Osteoblast (primary cell): ENCODE data around the gene DLGAP1. TPM values are rescaled to one million over a fixed set of nuclear protein-coding genes. Genes with fewer than 3 reads are reported as not detected.

Source experiments
- DNase-seq: peaks from one replicate; pipeline ENCODE4 v3.0.0; 2011; ENCODE audit warnings: low spot score, mixed read lengths; ENCODE audit not compliant: insufficient read length; ENCODE audit errors: missing footprints
- H2AFZ ChIP-seq: 2 replicates; pipeline ENCODE4 v1.6.0; 2011; ENCODE audit warnings: mild to moderate bottlenecking, low read length
- H3K27ac ChIP-seq: 2 replicates; pipeline ENCODE4 v1.5.1; 2011; ENCODE audit warnings: mild to moderate bottlenecking, low read depth, low read length, moderate library complexity
- H3K27me3 ChIP-seq: 2 replicates; pipeline ENCODE4 v1.6.0; 2012; ENCODE audit warnings: mild to moderate bottlenecking, control low read depth, inconsistent platforms, low read length, moderate library complexity; ENCODE audit not compliant: insufficient read depth
- H3K36me3 ChIP-seq: 2 replicates; pipeline ENCODE4 v1.5.1; 2011; ENCODE audit warnings: mild to moderate bottlenecking, low read length, control low read depth, moderate library complexity; ENCODE audit not compliant: insufficient read depth
- H3K4me1 ChIP-seq: 2 replicates; pipeline ENCODE4 v1.5.1; 2011; ENCODE audit warnings: mild to moderate bottlenecking, low read length, control low read depth, moderate library complexity; ENCODE audit not compliant: insufficient read depth
- H3K4me2 ChIP-seq: 2 replicates; pipeline ENCODE4 v1.6.0; 2011; ENCODE audit warnings: mild to moderate bottlenecking, low read length; ENCODE audit not compliant: insufficient read depth
- H3K4me3 ChIP-seq: fragments of 200-600 bp; sonication (generic); 3 replicates; pipeline ENCODE4 v1.5.1; 2012; ENCODE audit warnings: mild to moderate bottlenecking, low read length, inconsistent platforms; ENCODE audit not compliant: insufficient read depth
- H3K79me2 ChIP-seq: 2 replicates; pipeline ENCODE4 v1.6.0; 2012; ENCODE audit warnings: mild to moderate bottlenecking, low read length, control low read depth, inconsistent platforms; ENCODE audit not compliant: insufficient read depth
- H3K9me3 ChIP-seq: 2 replicates; pipeline ENCODE4 v1.5.1; 2011; ENCODE audit warnings: low read depth, low read length, control low read depth
- H4K20me1 ChIP-seq: 2 replicates; pipeline ENCODE4 v1.6.0; 2012; ENCODE audit warnings: mild to moderate bottlenecking, low read length, control low read depth; ENCODE audit not compliant: insufficient read depth
- CTCF ChIP-seq: IDR thresholded peaks from 2 replicates; pipeline ENCODE4 v1.5.1; 2011; ENCODE audit warnings: mild to moderate bottlenecking, low read depth, low read length, moderate library complexity; ENCODE audit errors: extremely low read depth
- total RNA-seq: library from RNA; depleted of rRNA; stranded (reverse); fragments of >200 nt; gene quantifications from 2 replicates; pipeline ENCODE4 v1.2.3, GENCODE V29; 2012

DLGAP1 gene
- total RNA-seq, 1 donor, result not detected

- peak; percentile 58 for DNase-seq
- Histone ChIP-seq H3K36me3 (no peaks in the 10 kb centered on the region), H3K4me1 (no peaks in the 10 kb centered on the region), H3K27ac (no peak overlapping the region), H4K20me1 (no peaks in the 10 kb centered on the region), H3K79me2 (no peaks in the 10 kb centered on the region), H3K27me3 (no peaks in the 10 kb centered on the region), H2AFZ (no peak overlapping the region), H3K4me3 (no peak overlapping the region), H3K9me3 (no peaks in the 10 kb centered on the region), H3K4me2 (no peak overlapping the region)
- no peak for TF ChIP-seq CTCF
Measured at GRCh38 chr18:4352746-4353551, 102.2 kb downstream of the DLGAP1 start.

GRCh38 chr18:4351005-4351404, 104.1 kb downstream of the DLGAP1 start:
- no peak for TF ChIP-seq CTCF
- Histone ChIP-seq H3K27ac (no peak overlapping the region), H3K36me3 (no peaks in the 10 kb centered on the region), H3K4me3 (no peak overlapping the region), H3K27me3 (no peaks in the 10 kb centered on the region), H3K79me2 (no peaks in the 10 kb centered on the region), H4K20me1 (no peaks in the 10 kb centered on the region), H3K9me3 (no peaks in the 10 kb centered on the region), H3K4me1 (no peaks in the 10 kb centered on the region), H3K4me2 (no peak overlapping the region), H2AFZ (no peak overlapping the region)
- no peak for DNase-seq

GRCh38 chr18:4335386-4335785, 119.7 kb downstream of the DLGAP1 start:
- DNase-seq, result no peak

More at GRCh38 chr18:4335386-4335785, 119.7 kb downstream of the DLGAP1 start:
- no peaks in the 10 kb centered on the region for H3K27me3 ChIP-seq
- H3K27ac ChIP-seq, result no peak overlapping the region
- H3K79me2 ChIP-seq, result no peaks in the 10 kb centered on the region
- H2AFZ ChIP-seq, result no peak overlapping the region
- H3K4me2 ChIP-seq, result no peak overlapping the region
- H3K36me3 ChIP-seq, result no peaks in the 10 kb centered on the region
- no peaks in the 10 kb centered on the region for H4K20me1 ChIP-seq
- H3K4me3 ChIP-seq, result no peak overlapping the region
- H3K9me3 ChIP-seq, result peaks cover 10% of the 10 kb centered on the region
- H3K4me1 ChIP-seq, result no peaks in the 10 kb centered on the region
- no peak for TF ChIP-seq CTCF
